Nephron progenitor cell (in vitro differentiated cells): ENCODE measurements around the gene MYL6.

Source experiments
- DNase-seq: peaks from one replicate; pipeline ENCODE4 v3.0.0; 2021
- H3K27ac Mint-ChIP-seq: 2 replicates; pipeline ENCODE4 v1.8.0; 2021; ENCODE audit warnings: mild to moderate bottlenecking, moderate library complexity, mixed read lengths
- H3K27me3 Mint-ChIP-seq: 2 replicates; pipeline ENCODE4 v1.8.0; 2021; ENCODE audit warnings: mild to moderate bottlenecking, low read depth, mixed read lengths; ENCODE audit not compliant: poor library complexity
- H3K36me3 Mint-ChIP-seq: 2 replicates; pipeline ENCODE4 v1.8.0; 2021; ENCODE audit warnings: low read depth, mixed read lengths
- H3K4me1 Mint-ChIP-seq: 2 replicates; pipeline ENCODE4 v1.8.0; 2021; ENCODE audit warnings: mixed read lengths
- H3K4me3 Mint-ChIP-seq: 2 replicates; pipeline ENCODE4 v1.8.0; 2021; ENCODE audit warnings: mild to moderate bottlenecking, moderate library complexity, mixed read lengths
- H3K9me3 Mint-ChIP-seq: 2 replicates; pipeline ENCODE4 v1.8.0; 2021; ENCODE audit warnings: mild to moderate bottlenecking, moderate library complexity, mixed read lengths
- CTCF ChIP-seq: fragments of 200-600 bp; sonication (generic); IDR thresholded peaks from 2 replicates; pipeline ENCODE4 v1.5.0; 2021; ENCODE audit warnings: antibody characterized with exemption

Gene MYL6

GRCh38 chr12:56172839-56173238 lies 14.7 kb downstream of the MYL6 start:
- no peak for DNase-seq
- H3K27me3 Mint-ChIP-seq, result peaks cover 6% of the 10 kb centered on the region
- no peak overlapping the region for H3K27ac Mint-ChIP-seq
- no peak for TF ChIP-seq CTCF
- no peaks in the 10 kb centered on the region for H3K9me3 Mint-ChIP-seq
- peaks cover 85% of the 10 kb centered on the region for H3K36me3 Mint-ChIP-seq
- H3K4me3 Mint-ChIP-seq, result no peak overlapping the region
- H3K4me1 Mint-ChIP-seq, result no peaks in the 10 kb centered on the region

GRCh38 chr12:56178347-56178746 lies 20.2 kb downstream of the MYL6 start:
- peaks cover 3% of the 10 kb centered on the region for H3K27me3 Mint-ChIP-seq
- no peak for DNase-seq
- TF ChIP-seq CTCF, result no peak
- no peak overlapping the region for H3K4me3 Mint-ChIP-seq
- peaks cover 89% of the 10 kb centered on the region for H3K36me3 Mint-ChIP-seq
- H3K4me1 Mint-ChIP-seq, result no peaks in the 10 kb centered on the region
- H3K9me3 Mint-ChIP-seq, result no peaks in the 10 kb centered on the region
- no peak overlapping the region for H3K27ac Mint-ChIP-seq

- H3K4me3 Mint-ChIP-seq, result peak overlapping the region; percentile 92
Measured at GRCh38 chr12:56186957-56187356, 28.8 kb downstream of the MYL6 start.

GRCh38 chr12:56188131-56188777 lies 30.1 kb downstream of the MYL6 start:
- Mint-ChIP-seq H3K27me3 (peaks cover 4% of the 10 kb centered on the region), H3K27ac (peak overlapping the region; percentile 95), H3K9me3 (no peaks in the 10 kb centered on the region), H3K4me3 (peak overlapping the region; percentile 92), H3K36me3 (peaks cover 29% of the 10 kb centered on the region), H3K4me1 (peaks cover 31% of the 10 kb centered on the region)
- DNase-seq, result peak; percentile 13
- TF ChIP-seq CTCF, result no peak

More at GRCh38 chr12:56186957-56187356, 28.8 kb downstream of the MYL6 start:
- Mint-ChIP-seq H3K9me3 (no peaks in the 10 kb centered on the region), H3K36me3 (peaks cover 40% of the 10 kb centered on the region), H3K4me1 (peaks cover 31% of the 10 kb centered on the region), H3K27me3 (peaks cover 4% of the 10 kb centered on the region), H3K27ac (no peak overlapping the region)
- TF ChIP-seq CTCF, result no peak
- no peak for DNase-seq

GRCh38 chr12:56188778-56189098 lies 30.6 kb downstream of the MYL6 start:
- Mint-ChIP-seq H3K4me1 (peaks cover 31% of the 10 kb centered on the region), H3K9me3 (no peaks in the 10 kb centered on the region), H3K27me3 (peaks cover 4% of the 10 kb centered on the region), H3K36me3 (peaks cover 27% of the 10 kb centered on the region), H3K27ac (peak overlapping the region; percentile 95), H3K4me3 (peak overlapping the region; percentile 92)
- TF ChIP-seq CTCF, result no peak
- DNase-seq, result no peak
